Fibroblast of mammary gland (primary cell): ENCODE results near the gene YAP1.
"Not testable (repeated sequence)": the region's sequence is repeated elsewhere in the genome, so short reads cannot be mapped to it uniquely, and the experiment has no call there.

Source experiments
- DNase-seq: peaks from one replicate; pipeline ENCODE4 v3.0.0-alpha.2; 2010; ENCODE audit warnings: low read depth
- H3K4me3 ChIP-seq: 2 replicates; pipeline ENCODE4 v1.5.1; 2011; ENCODE audit warnings: low read depth, mild to moderate bottlenecking, low read length, moderate library complexity; ENCODE audit not compliant: control insufficient read depth
- TF ChIP-seq, protein P1 (sequence below): conservative IDR thresholded peaks from 2 replicates; pipeline ENCODE4 v1.5.1; 2011; ENCODE audit warnings: low read depth, low read length, inconsistent platforms; ENCODE audit not compliant: control insufficient read depth, insufficient read depth

Gene YAP1

DNA sequence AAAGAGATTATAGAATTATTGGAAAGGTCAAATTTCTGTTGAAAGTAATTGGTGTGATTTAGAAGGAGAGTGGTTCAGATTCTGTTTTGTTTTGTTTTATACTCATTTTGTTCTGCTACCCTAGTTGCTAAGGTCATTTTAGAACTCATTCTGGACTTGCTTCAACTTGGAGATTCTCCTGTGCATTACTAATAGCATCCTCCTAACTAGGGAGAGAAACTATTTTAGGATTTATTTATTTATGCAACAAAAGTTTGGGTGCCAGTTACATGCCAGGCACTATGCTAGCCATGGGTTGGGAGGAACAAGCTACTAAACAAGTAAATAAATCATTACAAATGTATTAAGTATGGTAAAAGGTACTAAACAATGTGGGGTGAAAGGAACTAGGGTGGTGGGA is 84.0 kb downstream of the YAP1 start:
- H3K4me3 ChIP-seq: no peak overlapping the region
- DNase-seq: no peak
- TF ChIP-seq, protein P1, sequence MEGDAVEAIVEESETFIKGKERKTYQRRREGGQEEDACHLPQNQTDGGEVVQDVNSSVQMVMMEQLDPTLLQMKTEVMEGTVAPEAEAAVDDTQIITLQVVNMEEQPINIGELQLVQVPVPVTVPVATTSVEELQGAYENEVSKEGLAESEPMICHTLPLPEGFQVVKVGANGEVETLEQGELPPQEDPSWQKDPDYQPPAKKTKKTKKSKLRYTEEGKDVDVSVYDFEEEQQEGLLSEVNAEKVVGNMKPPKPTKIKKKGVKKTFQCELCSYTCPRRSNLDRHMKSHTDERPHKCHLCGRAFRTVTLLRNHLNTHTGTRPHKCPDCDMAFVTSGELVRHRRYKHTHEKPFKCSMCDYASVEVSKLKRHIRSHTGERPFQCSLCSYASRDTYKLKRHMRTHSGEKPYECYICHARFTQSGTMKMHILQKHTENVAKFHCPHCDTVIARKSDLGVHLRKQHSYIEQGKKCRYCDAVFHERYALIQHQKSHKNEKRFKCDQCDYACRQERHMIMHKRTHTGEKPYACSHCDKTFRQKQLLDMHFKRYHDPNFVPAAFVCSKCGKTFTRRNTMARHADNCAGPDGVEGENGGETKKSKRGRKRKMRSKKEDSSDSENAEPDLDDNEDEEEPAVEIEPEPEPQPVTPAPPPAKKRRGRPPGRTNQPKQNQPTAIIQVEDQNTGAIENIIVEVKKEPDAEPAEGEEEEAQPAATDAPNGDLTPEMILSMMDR: no peak

DNA sequence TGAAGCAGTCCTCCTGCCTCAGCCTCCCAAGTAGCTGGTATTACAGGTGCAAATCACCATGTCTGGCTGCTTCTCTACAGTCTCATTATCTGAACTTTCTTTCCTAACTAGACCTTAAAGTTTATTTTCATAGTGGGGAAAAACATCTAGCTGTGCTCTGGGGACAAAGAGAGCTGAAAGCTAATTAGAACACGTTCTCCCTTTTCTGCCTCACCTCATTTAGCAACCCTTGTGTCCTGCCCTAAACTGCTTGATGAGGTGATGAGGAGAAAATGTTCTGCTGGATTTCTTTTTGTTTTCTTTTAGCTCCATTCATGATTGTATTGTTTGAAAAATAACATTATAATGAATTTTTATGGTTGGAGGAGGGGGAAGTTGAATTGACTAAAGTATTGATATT is 84.7 kb downstream of the YAP1 start:
- no peak overlapping the region for H3K4me3 ChIP-seq
- no peak for DNase-seq
- TF ChIP-seq, protein P1: no peak

DNA sequence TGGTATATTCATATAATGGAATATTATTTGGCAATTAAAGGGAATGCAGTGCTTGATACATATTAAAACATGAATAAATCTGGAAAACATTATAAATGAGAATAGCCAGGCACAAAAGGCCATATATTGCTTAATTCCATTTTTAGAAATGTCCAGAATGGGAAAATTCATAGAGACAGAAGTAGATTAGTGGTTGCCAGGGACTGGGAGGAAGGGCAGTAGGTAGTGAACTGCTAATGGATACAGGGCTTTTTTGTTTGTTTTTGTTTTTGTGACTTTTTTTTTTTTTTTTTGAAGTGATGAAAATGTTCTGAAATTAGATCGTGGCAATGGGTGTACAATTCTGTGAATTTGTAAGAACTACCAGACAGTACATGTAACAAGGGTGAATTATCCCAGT is 86.1 kb downstream of the YAP1 start:
- H3K4me3 ChIP-seq: no peak overlapping the region
- TF ChIP-seq, protein P1: no peak
- no peak for DNase-seq

DNA sequence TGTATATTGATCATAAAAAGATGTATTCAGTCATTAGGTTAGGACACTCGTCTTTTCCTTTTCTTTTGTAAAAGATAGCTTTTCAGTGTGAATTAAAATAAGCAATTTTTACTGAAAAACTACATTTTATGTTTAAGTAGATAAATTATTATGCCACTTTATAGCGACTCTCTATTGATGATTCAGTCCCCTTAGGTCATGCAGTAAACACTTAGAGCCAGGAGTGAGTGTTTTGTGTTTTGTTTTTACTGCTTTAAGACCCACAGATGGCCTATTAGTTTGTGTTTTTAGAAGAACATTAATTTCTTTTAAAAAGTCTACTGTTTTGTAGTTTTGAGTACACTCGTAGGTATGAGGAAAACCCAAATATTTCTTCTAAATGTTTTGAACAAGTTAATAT is 86.6 kb downstream of the YAP1 start:
- H3K4me3 ChIP-seq: no peak overlapping the region
- DNase-seq: peak; percentile 57
- TF ChIP-seq, protein P1: no peak

DNA sequence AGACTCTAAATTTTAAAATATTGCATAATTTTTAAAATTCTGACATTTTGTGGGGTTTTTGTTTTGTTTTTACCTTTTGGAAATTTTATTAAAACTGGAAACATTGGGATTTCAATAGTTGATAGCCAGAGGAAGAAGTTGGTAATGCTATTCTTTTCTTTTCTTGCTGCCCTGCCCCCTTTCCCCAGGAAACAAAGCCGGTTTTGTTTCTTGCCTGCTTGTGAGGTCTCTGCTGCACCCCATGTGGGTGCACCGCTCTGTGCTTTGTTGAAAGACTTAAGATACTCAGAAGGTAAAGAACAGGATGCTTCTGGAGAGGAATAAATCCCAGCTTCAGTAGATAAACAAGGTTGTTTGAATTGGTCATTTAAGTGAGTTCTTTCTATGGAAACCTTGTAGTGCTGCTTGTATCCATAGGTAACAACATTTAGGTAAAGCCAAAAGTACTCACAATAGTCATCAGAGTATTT is 87.5 kb downstream of the YAP1 start:
- DNase-seq: no peak
- TF ChIP-seq, protein P1: no peak

DNA sequence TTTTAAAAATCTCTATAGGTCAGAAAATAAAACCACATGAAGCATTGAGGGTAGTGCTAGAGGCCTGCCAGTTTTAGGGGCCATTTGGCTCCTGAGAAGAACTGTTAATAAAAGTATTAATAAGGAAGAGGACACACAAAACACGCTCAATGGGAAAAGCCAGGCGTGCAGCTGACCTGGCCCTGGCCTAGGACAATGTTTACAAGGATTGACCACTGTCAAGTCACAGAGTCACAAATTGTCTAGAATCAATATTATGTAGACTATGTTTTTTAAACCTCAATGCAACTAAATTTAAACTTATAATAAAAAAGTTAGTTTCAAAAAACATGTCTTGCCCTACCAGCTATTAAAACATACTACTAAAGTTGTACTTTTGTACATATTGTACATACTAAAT is 89.4 kb downstream of the YAP1 start:
- no peak overlapping the region for H3K4me3 ChIP-seq
- TF ChIP-seq, protein P1: no peak
- DNase-seq: no peak

More for the DNA sequence above, 87.5 kb downstream of the YAP1 start:
- H3K4me3 ChIP-seq: no peak overlapping the region

GRCh38 chr11:102200325-102200724 is 90.1 kb downstream of the YAP1 start:
- DNase-seq, H3K4me3 ChIP-seq: not testable (repeated sequence)
